ENCODE results near the gene ZDHHC12.

DNA sequence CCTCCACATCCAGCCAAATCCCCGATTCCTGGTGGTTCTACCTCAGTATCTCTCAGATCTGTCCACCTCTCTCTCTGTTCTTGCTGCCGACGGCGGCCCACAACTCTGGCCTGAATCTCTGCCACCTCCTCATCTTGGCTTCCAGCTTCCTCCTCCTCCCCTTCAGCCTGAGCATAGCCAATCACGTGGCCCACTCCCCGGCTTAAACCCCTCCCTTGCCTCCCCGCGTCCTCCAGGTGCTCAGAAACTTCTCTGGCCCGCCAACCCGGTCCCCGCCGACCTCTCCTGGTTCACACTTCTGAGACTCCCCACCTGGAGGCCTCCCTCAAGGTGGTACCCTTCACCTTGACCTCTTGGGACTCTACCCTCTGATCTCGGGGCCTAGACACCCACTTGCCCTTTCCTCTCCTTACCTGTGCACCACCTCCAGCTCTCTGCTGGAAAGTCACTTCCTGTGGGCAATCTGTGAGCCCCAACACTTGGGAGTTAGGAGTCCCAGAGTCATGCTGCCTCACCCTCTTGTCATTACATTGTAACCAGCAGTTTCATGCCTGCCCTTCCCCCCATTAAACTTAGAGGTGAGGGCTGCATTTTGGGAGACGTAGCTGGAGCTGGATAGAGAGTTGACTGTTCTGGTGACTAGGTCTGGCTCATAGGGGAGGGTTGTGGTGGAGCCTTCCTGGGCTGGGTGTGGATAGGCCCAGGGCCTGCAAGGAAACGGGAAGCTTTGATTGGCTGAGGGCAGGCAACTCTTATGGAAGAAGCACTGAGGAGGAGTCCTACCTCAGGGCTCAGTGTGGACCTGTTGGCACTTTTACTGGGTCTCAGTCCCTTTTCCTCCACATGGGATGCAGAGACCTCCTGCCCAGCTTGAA, 39.4 kb downstream of the ZDHHC12 start:
- TF ChIP-seq EP300 (IDR thresholded peaks at IDR 0.05; ENCODE audit: borderline replicate concordance in 1 of 2, control insufficient read depth in 1 of 2, low read depth in 2 of 2, low read length in 2 of 2) (no peak), CHD2 (IDR thresholded peaks at IDR 0.05; ENCODE audit: borderline replicate concordance, low read depth, low read length) (0 out of 2 replicates have a peak, but pooled peaks have one; percentile 7), POLR2A (IDR thresholded peaks at IDR 0.05; ENCODE audit: low read depth, low read length) (peak; percentile 88), MYC (IDR thresholded peaks at IDR 0.05; ENCODE audit: insufficient read depth, insufficient read length, insufficient replicate concordance, low read length, severe bottlenecking) (no peak), FOS (IDR thresholded peaks at IDR 0.05; ENCODE audit: borderline replicate concordance, extremely low read depth, insufficient read length) (no peak), CREB1 (IDR thresholded peaks at IDR 0.05; ENCODE audit: low read depth) (no peak), MXI1 (IDR thresholded peaks at IDR 0.05; ENCODE audit: low read depth, low read length) (0 out of 2 replicates have a peak, but pooled peaks have one; percentile 45), CEBPB (IDR thresholded peaks at IDR 0.05; ENCODE audit: borderline replicate concordance in 1 of 2, low read depth in 2 of 2, low read length in 2 of 2) (no peak), CTCF (IDR thresholded peaks at IDR 0.05 in 2 of 3, conservative IDR thresholded peaks at IDR 0.05 in 1 of 3; ENCODE audit: control insufficient read depth in 2 of 3, extremely low read depth in 1 of 3, insufficient read depth in 1 of 3, low read depth in 3 of 3, low read length in 3 of 3) (no peak), SIN3A (IDR thresholded peaks at IDR 0.05; ENCODE audit: low read depth, low read length) (no peak), ZNF274 (IDR thresholded peaks at IDR 0.05; ENCODE audit: insufficient read depth, insufficient read length) (no peak), TAF1 (IDR thresholded peaks at IDR 0.05; ENCODE audit: borderline replicate concordance, low read depth, low read length) (peak; percentile 82)
- TF ChIP-seq, protein P1, sequence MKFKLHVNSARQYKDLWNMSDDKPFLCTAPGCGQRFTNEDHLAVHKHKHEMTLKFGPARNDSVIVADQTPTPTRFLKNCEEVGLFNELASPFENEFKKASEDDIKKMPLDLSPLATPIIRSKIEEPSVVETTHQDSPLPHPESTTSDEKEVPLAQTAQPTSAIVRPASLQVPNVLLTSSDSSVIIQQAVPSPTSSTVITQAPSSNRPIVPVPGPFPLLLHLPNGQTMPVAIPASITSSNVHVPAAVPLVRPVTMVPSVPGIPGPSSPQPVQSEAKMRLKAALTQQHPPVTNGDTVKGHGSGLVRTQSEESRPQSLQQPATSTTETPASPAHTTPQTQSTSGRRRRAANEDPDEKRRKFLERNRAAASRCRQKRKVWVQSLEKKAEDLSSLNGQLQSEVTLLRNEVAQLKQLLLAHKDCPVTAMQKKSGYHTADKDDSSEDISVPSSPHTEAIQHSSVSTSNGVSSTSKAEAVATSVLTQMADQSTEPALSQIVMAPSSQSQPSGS (IDR thresholded peaks at IDR 0.05; ENCODE audit: low read length), result no peak
